IMR-90 (cell line): ENCODE data around the gene PHIP. TPM values are rescaled to one million over a fixed set of nuclear protein-coding genes. Genes with fewer than 3 reads are reported as not detected.

ENCODE experiments used
- ATAC-seq: fragments of 200-7000 bp; cut with Tn5 transposase; 2 replicates; pipeline ENCODE4 v1.9.1; 2020; ENCODE audit warnings: low read depth, mild to moderate bottlenecking, moderate library complexity
- BruUV-seq: library from RNA; stranded (reverse); fragments of 400-500 nt; replicated peaks from 2 replicates; lab custom pipeline; 2021; lab: Mats Ljungman, UMichigan
- CTCF ChIA-PET: fragments of 300-600 bp; formaldehyde crosslinking; extraction: SDS; loops from one replicate; lab custom pipeline; 2021; ENCODE audit warnings: antibody characterized with exemption; lab: Yijun Ruan, JAX
- POLR2A ChIA-PET: fragments of 300-600 bp; sonication (Branson Sonifier 250); formaldehyde crosslinking; loops from one replicate; lab custom pipeline; 2022; ENCODE audit warnings: antibody characterized with exemption; ENCODE audit not compliant: unreplicated experiment; lab: Charles Lee
- DNase-seq: peaks from one replicate; pipeline ENCODE4 v3.0.0; 2013
- H2AFZ ChIP-seq: replicated peaks from 2 replicates; pipeline ENCODE3; 2013; ENCODE audit warnings: low read length, mild to moderate bottlenecking; ENCODE audit not compliant: poor library complexity
- H2AK5ac ChIP-seq: 2 replicates; pipeline ENCODE4 v1.6.1; 2013; ENCODE audit warnings: low read depth, low read length, inconsistent platforms
- H2AK9ac ChIP-seq: replicated peaks from 2 replicates; pipeline ENCODE3; 2013; ENCODE audit warnings: mild to moderate bottlenecking, low read depth, low read length, moderate library complexity; ENCODE audit not compliant: poor library complexity
- H2BK120ac ChIP-seq: 2 replicates; pipeline ENCODE4 v1.6.1; 2013; ENCODE audit warnings: low read depth, low read length, inconsistent platforms
- H2BK15ac ChIP-seq: 3 replicates; pipeline ENCODE4 v1.6.1; 2013; ENCODE audit warnings: low read depth, low read length, inconsistent platforms
- H2BK20ac ChIP-seq: 2 replicates; pipeline ENCODE4 v1.6.1; 2013; ENCODE audit warnings: low read depth, mild to moderate bottlenecking, inconsistent platforms, low read length, moderate library complexity
- H2BK5ac ChIP-seq: 2 replicates; pipeline ENCODE4 v1.6.1; 2013; ENCODE audit warnings: mild to moderate bottlenecking, low read depth, low read length, inconsistent platforms; ENCODE audit not compliant: poor library complexity, severe bottlenecking
- H3K14ac ChIP-seq: replicated peaks from 2 replicates; pipeline ENCODE4 v1.6.1; 2013; ENCODE audit warnings: low read depth, low read length, inconsistent platforms
- H3K18ac ChIP-seq: 2 replicates; pipeline ENCODE4 v1.6.1; 2013; ENCODE audit warnings: low read depth, low read length, control low read depth
- H3K23ac ChIP-seq: 2 replicates; pipeline ENCODE4 v1.6.1; 2013; ENCODE audit warnings: low read depth, low read length, inconsistent platforms
- H3K27ac ChIP-seq: 2 replicates; pipeline ENCODE4 v1.5.1; 2013; ENCODE audit warnings: mild to moderate bottlenecking, control low read depth, low read length; ENCODE audit not compliant: insufficient read depth
- H3K27me3 ChIP-seq: 2 replicates; pipeline ENCODE4 v1.6.1; 2013; ENCODE audit warnings: low read length; ENCODE audit not compliant: control insufficient read depth, insufficient read depth
- H3K36me3 ChIP-seq: 2 replicates; pipeline ENCODE4 v1.6.1; 2013; ENCODE audit warnings: low read length, mixed read lengths; ENCODE audit not compliant: control insufficient read depth, insufficient read depth
- H3K4ac ChIP-seq: 2 replicates; pipeline ENCODE4 v1.6.1; 2013; ENCODE audit warnings: low read depth, low read length, inconsistent platforms
- H3K4me1 ChIP-seq: 2 replicates; pipeline ENCODE4 v1.6.1; 2013; ENCODE audit warnings: low read length, mixed read lengths; ENCODE audit not compliant: control insufficient read depth, insufficient read depth
- H3K4me2 ChIP-seq: 2 replicates; pipeline ENCODE4 v1.6.1; 2013; ENCODE audit warnings: low read depth, mild to moderate bottlenecking, control low read depth, low read length, moderate library complexity
- H3K4me3 ChIP-seq: 2 replicates; pipeline ENCODE4 v1.5.1; 2013; ENCODE audit warnings: low read depth, mild to moderate bottlenecking, control low read depth, low read length, moderate library complexity; ENCODE audit not compliant: insufficient read depth
- H3K56ac ChIP-seq: 2 replicates; pipeline ENCODE4 v1.6.1; 2013; ENCODE audit warnings: low read length, inconsistent platforms; ENCODE audit not compliant: insufficient read depth; ENCODE audit errors: extremely low read depth
- H3K79me1 ChIP-seq, 2 experiments: 2 replicates each; pipeline ENCODE4 v1.6.1; 2013; ENCODE audit warnings: low read length in 2 of 2, inconsistent platforms in 1 of 2, low read depth in 1 of 2
- H3K9ac ChIP-seq: 2 replicates; pipeline ENCODE4 v1.6.1; 2013; ENCODE audit warnings: low read depth, low read length, control low read depth
- H3K9me1 ChIP-seq: 2 replicates; pipeline ENCODE4 v1.6.1; 2013; ENCODE audit warnings: low read length, inconsistent platforms; ENCODE audit not compliant: insufficient read depth
- H3K9me3 ChIP-seq: 2 replicates; pipeline ENCODE4 v1.6.1; 2013; ENCODE audit warnings: low read length; ENCODE audit not compliant: control insufficient read depth, insufficient read depth
- H4K20me1 ChIP-seq: 2 replicates; pipeline ENCODE4 v1.6.1; 2013; ENCODE audit warnings: low read length, inconsistent platforms; ENCODE audit not compliant: insufficient read depth
- H4K5ac ChIP-seq: 2 replicates; pipeline ENCODE4 v1.6.1; 2013; ENCODE audit warnings: mild to moderate bottlenecking, low read depth, low read length, control low read depth
- H4K8ac ChIP-seq, 2 experiments: 2 replicates each; pipeline ENCODE4 v1.6.1; 2013; ENCODE audit warnings: low read depth in 2 of 2, low read length in 2 of 2, control low read depth in 1 of 2, inconsistent platforms in 1 of 2
- H4K91ac ChIP-seq: 2 replicates; pipeline ENCODE4 v1.6.1; 2013; ENCODE audit warnings: low read depth, low read length, inconsistent platforms; ENCODE audit not compliant: insufficient read depth
- BHLHE40 ChIP-seq: fragments of 150-350 bp; IDR thresholded peaks from 2 replicates; pipeline ENCODE4 v1.6.1; 2016; ENCODE audit warnings: mild to moderate bottlenecking, low read depth, low read length
- CEBPB ChIP-seq: IDR thresholded peaks from 2 replicates; pipeline ENCODE4 v1.6.1; 2012; ENCODE audit warnings: low read depth, low read length, improper control_type of control experiment
- CHD1 ChIP-seq: IDR thresholded peaks from 2 replicates; pipeline ENCODE4 v1.6.1; 2012; ENCODE audit warnings: low read depth, low read length, improper control_type of control experiment
- FOS ChIP-seq: fragments of 150-350 bp; IDR thresholded peaks from 2 replicates; pipeline ENCODE4 v1.6.1; 2016; ENCODE audit warnings: low read depth, low read length
- MAFK ChIP-seq: IDR thresholded peaks from 2 replicates; pipeline ENCODE4 v1.6.1; 2012; ENCODE audit warnings: low read depth, low read length, improper control_type of control experiment
- MAZ ChIP-seq: IDR thresholded peaks from 2 replicates; pipeline ENCODE4 v1.6.1; 2012; ENCODE audit warnings: low read depth, mild to moderate bottlenecking, low read length, improper control_type of control experiment, moderate library complexity, borderline replicate concordance
- MXI1 ChIP-seq: IDR thresholded peaks from 2 replicates; pipeline ENCODE4 v1.6.1; 2012; ENCODE audit warnings: low read depth, mild to moderate bottlenecking, low read length, moderate library complexity, borderline replicate concordance
- NFE2L2 ChIP-seq: fragments of 150-350 bp; IDR thresholded peaks from 2 replicates; pipeline ENCODE4 v1.6.1; 2016; ENCODE audit warnings: low read depth, mild to moderate bottlenecking, low read length
- POLR2A ChIP-seq: IDR thresholded peaks from 2 replicates; pipeline ENCODE4 v1.6.1; 2012; ENCODE audit warnings: mild to moderate bottlenecking, low read depth, low read length
- RAD21 ChIP-seq: IDR thresholded peaks from 2 replicates; pipeline ENCODE4 v1.6.1; 2012; ENCODE audit warnings: low read length, improper control_type of control experiment
- RCOR1 ChIP-seq: IDR thresholded peaks from 2 replicates; pipeline ENCODE4 v1.6.1; 2012; ENCODE audit warnings: mild to moderate bottlenecking, low read length, improper control_type of control experiment; ENCODE audit not compliant: insufficient replicate concordance
- RFX5 ChIP-seq: IDR thresholded peaks from 2 replicates; pipeline ENCODE4 v1.8.0; 2012; ENCODE audit warnings: low read depth, mild to moderate bottlenecking, low read length, moderate library complexity
- SMC3 ChIP-seq: fragments of 150-350 bp; IDR thresholded peaks from 2 replicates; pipeline ENCODE4 v1.6.1; 2016; ENCODE audit warnings: low read depth, mild to moderate bottlenecking, antibody characterized with exemption, low read length, moderate library complexity
- WGBS, 2 experiments: methylation state at CpG; one replicate each; pipeline versions ENCODE4 v1.1.5 to v1.1.7; 2013; ENCODE audit warnings: missing lambda C conversion rate in 2 of 2; ENCODE audit not compliant: insufficient read length in 1 of 2; ENCODE audit errors: extremely low coverage in 2 of 2; 5-methylcytosine and 5-hydroxymethylcytosine counted together
- dilution Hi-C: fragments of 300-500 bp; cut with HindIII; formaldehyde crosslinking; loops from one replicate; pipeline ENCODE4 v1.14.3; 2018; ENCODE audit warnings: low sequenced_read_pairs; ENCODE audit not compliant: unreplicated experiment
- in situ Hi-C: fragments of 300-500 bp; cut with MboI; formaldehyde crosslinking; loops from 3 replicates; pipeline ENCODE4 v1.14.3; 2019; ENCODE audit warnings: low sequenced_read_pairs, inconsistent platforms, mixed read lengths
- intact Hi-C: fragments of 100-400 bp; cut with micrococcal nuclease; formaldehyde crosslinking; loops from 2 replicates; pipeline ENCODE4 v1.10.0; 2022
- polyA plus RNA-seq, 3 experiments: library from polyadenylated mRNA; depleted of rRNA; stranded (reverse); fragments of >200 nt; gene quantifications; 2 replicates each; pipeline ENCODE4 v1.2.3, GENCODE V29; 2012; ENCODE audit warnings: low replicate concordance in 1 of 3
- total RNA-seq: library from RNA; depleted of rRNA; stranded (reverse); fragments of >200 nt; gene quantifications from 2 replicates; pipeline ENCODE4 v1.2.3, GENCODE V29; 2012
- TF ChIP-seq, protein P1 (sequence below): fragments of 150-350 bp; IDR thresholded peaks from 2 replicates; pipeline ENCODE4 v1.6.1; 2017; ENCODE audit warnings: mild to moderate bottlenecking, antibody characterized with exemption, low read length, low read depth
- TF ChIP-seq, protein P2 (sequence below): conservative IDR thresholded peaks from 2 replicates; pipeline ENCODE4 v1.5.1; 2012; ENCODE audit warnings: mild to moderate bottlenecking, low read depth, low read length, improper control_type of control experiment
- TF ChIP-seq, protein P3 (sequence below): fragments of 150-350 bp; IDR thresholded peaks from 2 replicates; pipeline ENCODE4 v1.6.1; 2016; ENCODE audit warnings: low read depth, mild to moderate bottlenecking, low read length, moderate library complexity, borderline replicate concordance

The PHIP gene
- total and polyA plus RNA-seq, 2 of the 4 experiments (the other 2 are of a cell fraction): 3.4 to 20.4 TPM

DNA sequence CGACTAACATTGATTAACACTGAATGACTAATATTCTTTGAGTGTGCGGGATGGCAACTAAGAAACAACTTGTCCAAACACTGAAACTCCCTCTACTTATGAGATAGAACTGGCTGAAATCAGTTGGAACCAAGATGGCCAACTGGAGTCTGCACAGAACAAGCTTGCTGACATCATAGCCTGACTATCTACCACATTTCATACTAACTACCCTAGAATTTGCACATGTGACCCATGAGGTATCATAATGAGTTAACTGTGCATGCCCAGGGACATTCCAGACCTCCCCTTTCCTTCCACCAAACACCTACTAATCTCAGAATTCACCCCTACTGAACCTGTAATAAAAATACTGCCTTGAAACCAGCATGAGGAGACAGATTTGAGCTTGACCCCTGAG lies 43.2 kb downstream of the PHIP start:
- no CpG with 5 or more reads among the region's 2 CpGs for WGBS, 2 experiments
- TF ChIP-seq RCOR1: no peak
- TF ChIP-seq, protein P1, sequence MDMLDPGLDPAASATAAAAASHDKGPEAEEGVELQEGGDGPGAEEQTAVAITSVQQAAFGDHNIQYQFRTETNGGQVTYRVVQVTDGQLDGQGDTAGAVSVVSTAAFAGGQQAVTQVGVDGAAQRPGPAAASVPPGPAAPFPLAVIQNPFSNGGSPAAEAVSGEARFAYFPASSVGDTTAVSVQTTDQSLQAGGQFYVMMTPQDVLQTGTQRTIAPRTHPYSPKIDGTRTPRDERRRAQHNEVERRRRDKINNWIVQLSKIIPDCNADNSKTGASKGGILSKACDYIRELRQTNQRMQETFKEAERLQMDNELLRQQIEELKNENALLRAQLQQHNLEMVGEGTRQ: no peak
- TF ChIP-seq, protein P2, sequence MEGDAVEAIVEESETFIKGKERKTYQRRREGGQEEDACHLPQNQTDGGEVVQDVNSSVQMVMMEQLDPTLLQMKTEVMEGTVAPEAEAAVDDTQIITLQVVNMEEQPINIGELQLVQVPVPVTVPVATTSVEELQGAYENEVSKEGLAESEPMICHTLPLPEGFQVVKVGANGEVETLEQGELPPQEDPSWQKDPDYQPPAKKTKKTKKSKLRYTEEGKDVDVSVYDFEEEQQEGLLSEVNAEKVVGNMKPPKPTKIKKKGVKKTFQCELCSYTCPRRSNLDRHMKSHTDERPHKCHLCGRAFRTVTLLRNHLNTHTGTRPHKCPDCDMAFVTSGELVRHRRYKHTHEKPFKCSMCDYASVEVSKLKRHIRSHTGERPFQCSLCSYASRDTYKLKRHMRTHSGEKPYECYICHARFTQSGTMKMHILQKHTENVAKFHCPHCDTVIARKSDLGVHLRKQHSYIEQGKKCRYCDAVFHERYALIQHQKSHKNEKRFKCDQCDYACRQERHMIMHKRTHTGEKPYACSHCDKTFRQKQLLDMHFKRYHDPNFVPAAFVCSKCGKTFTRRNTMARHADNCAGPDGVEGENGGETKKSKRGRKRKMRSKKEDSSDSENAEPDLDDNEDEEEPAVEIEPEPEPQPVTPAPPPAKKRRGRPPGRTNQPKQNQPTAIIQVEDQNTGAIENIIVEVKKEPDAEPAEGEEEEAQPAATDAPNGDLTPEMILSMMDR: no peak
- TF ChIP-seq SMC3: no peak
- no peak for TF ChIP-seq CHD1
- no peak for TF ChIP-seq MAZ
- no peak for TF ChIP-seq RFX5
- no peak for TF ChIP-seq FOS
- TF ChIP-seq, protein P3, sequence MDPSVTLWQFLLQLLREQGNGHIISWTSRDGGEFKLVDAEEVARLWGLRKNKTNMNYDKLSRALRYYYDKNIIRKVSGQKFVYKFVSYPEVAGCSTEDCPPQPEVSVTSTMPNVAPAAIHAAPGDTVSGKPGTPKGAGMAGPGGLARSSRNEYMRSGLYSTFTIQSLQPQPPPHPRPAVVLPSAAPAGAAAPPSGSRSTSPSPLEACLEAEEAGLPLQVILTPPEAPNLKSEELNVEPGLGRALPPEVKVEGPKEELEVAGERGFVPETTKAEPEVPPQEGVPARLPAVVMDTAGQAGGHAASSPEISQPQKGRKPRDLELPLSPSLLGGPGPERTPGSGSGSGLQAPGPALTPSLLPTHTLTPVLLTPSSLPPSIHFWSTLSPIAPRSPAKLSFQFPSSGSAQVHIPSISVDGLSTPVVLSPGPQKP: no peak
- TF ChIP-seq CEBPB: no peak
- TF ChIP-seq BHLHE40: no peak
- TF ChIP-seq RAD21: no peak
- no peak for TF ChIP-seq POLR2A
- no peak for TF ChIP-seq NFE2L2
- TF ChIP-seq MXI1: no peak
- no peak for TF ChIP-seq MAFK
- Histone ChIP-seq H2BK20ac (no peak overlapping the region), H3K56ac (no peak overlapping the region), H4K8ac (no peak overlapping the region), H3K9me3 (peaks cover 3% of the 10 kb centered on the region; the same call in 1 of the 2 replicates), H3K4me2 (no peak overlapping the region), H3K18ac (no peak overlapping the region), H4K5ac (no peak overlapping the region), H3K79me1 (peaks cover 11 to 17% of the 10 kb centered on the region in 2 experiments; a peak in 3 of 4 replicates), H2AFZ (no peak overlapping the region), H2AK5ac (no peak overlapping the region), H3K36me3 (peaks cover 6% of the 10 kb centered on the region), H2BK15ac (no peak overlapping the region), H3K4ac (no peak overlapping the region), H3K9ac (no peak overlapping the region), H3K14ac (no peak overlapping the region), H3K9me1 (no peaks in the 10 kb centered on the region), H3K4me1 (peaks cover 4% of the 10 kb centered on the region), H2BK5ac (no peak overlapping the region), H3K27ac (no peak overlapping the region), H4K91ac (no peak overlapping the region), H3K27me3 (no peaks in the 10 kb centered on the region), H2AK9ac (no peak overlapping the region), H3K4me3 (no peak overlapping the region), H4K20me1 (peaks cover 13% of the 10 kb centered on the region; the same call in 1 of the 2 replicates), H3K23ac (no peak overlapping the region), H2BK120ac (no peak overlapping the region)
- BruUV-seq: no TSS peak
- dilution Hi-C loops (no loop called here), in situ Hi-C loops (no loop called here), intact Hi-C loops (loop anchor here (5.0 kb wide), 1 partner anchor 37 kb away; no protein-coding TSS in a partner anchor)
- DNase-seq (peak; percentile 14), ATAC-seq (no peak)
- CTCF ChIA-PET: interaction anchor here (0.6 kb wide), 1 partner anchor 603 kb away, joined by 4 read pairs; no protein-coding TSS in a partner anchor
- POLR2A ChIA-PET: no interaction called here
